Measurements from ENCODE around the gene HOXD4. TPM values are rescaled to one million over a fixed set of nuclear protein-coding genes. Genes with fewer than 3 reads are reported as not detected.

The HOXD4 gene
- total RNA-seq, 1 donor from 2014 or later = not detected

- Mint-ChIP-seq H3K27me3 (ENCODE audit: unreplicated experiment) (peaks cover 55% of the 10 kb centered on the region), H3K4me1 (ENCODE audit: low read depth, unreplicated experiment) (peaks cover 3% of the 10 kb centered on the region), H3K9me3 (ENCODE audit: unreplicated experiment) (peaks cover 10% of the 10 kb centered on the region), H3K27ac (ENCODE audit: unreplicated experiment) (no peak within 1 kb of the TSS), H3K4me3 (ENCODE audit: unreplicated experiment) (peak within 1 kb of the TSS; percentile 76), H3K36me3 (ENCODE audit: unreplicated experiment) (no peaks in the 10 kb centered on the region)
- TF ChIP-seq CTCF (IDR thresholded peaks at IDR 0.05; ENCODE audit: partially characterized antibody, unreplicated experiment) = no peak
- peak; percentile 57 for DNase-seq
Measured at GRCh38 chr2:176106581-176107539, 44.5 kb upstream of the HOXD4 start, which contains the start of gene HOXD11. TSS of gene HOXD11 (plus strand) at chr2:176107280. CDS start at chr2:176107356, 76 bp downstream.

- H3K27me3 Mint-ChIP-seq (ENCODE audit: unreplicated experiment) = peaks cover 47% of the 10 kb centered on the region
- H3K36me3 Mint-ChIP-seq (ENCODE audit: unreplicated experiment) = no peaks in the 10 kb centered on the region
- TF ChIP-seq CTCF (IDR thresholded peaks at IDR 0.05; ENCODE audit: partially characterized antibody, unreplicated experiment) = no peak
- H3K4me3 Mint-ChIP-seq (ENCODE audit: unreplicated experiment) = no peak overlapping the region
- no peak overlapping the region for H3K27ac Mint-ChIP-seq (ENCODE audit: unreplicated experiment)
- no peak for DNase-seq
- H3K9me3 Mint-ChIP-seq (ENCODE audit: unreplicated experiment) = peaks cover 10% of the 10 kb centered on the region
- peaks cover 3% of the 10 kb centered on the region for H3K4me1 Mint-ChIP-seq (ENCODE audit: low read depth, unreplicated experiment)
Measured at GRCh38 chr2:176107731-176108181, 43.6 kb upstream of the HOXD4 start.

- peak; percentile 22 for TF ChIP-seq CTCF (IDR thresholded peaks at IDR 0.05; ENCODE audit: partially characterized antibody, unreplicated experiment)
- peaks cover 4% of the 10 kb centered on the region for H3K36me3 Mint-ChIP-seq (ENCODE audit: unreplicated experiment)
- H3K4me1 Mint-ChIP-seq (ENCODE audit: low read depth, unreplicated experiment) = peaks cover 3% of the 10 kb centered on the region
- no peak for DNase-seq
- peaks cover 8% of the 10 kb centered on the region for H3K9me3 Mint-ChIP-seq (ENCODE audit: unreplicated experiment)
- peak overlapping the region; percentile 56 for H3K4me3 Mint-ChIP-seq (ENCODE audit: unreplicated experiment)
- peaks cover 47% of the 10 kb centered on the region for H3K27me3 Mint-ChIP-seq (ENCODE audit: unreplicated experiment)
- no peak overlapping the region for H3K27ac Mint-ChIP-seq (ENCODE audit: unreplicated experiment)
Measured at GRCh38 chr2:176109192-176109901, 42.0 kb upstream of the HOXD4 start.

- Mint-ChIP-seq H3K36me3 (ENCODE audit: unreplicated experiment) (peaks cover 4% of the 10 kb centered on the region), H3K27me3 (ENCODE audit: unreplicated experiment) (peaks cover 45% of the 10 kb centered on the region), H3K4me1 (ENCODE audit: low read depth, unreplicated experiment) (peaks cover 3% of the 10 kb centered on the region), H3K9me3 (ENCODE audit: unreplicated experiment) (peaks cover 8% of the 10 kb centered on the region), H3K27ac (ENCODE audit: unreplicated experiment) (no peak overlapping the region), H3K4me3 (ENCODE audit: unreplicated experiment) (no peak overlapping the region)
- no peak for DNase-seq
- TF ChIP-seq CTCF (IDR thresholded peaks at IDR 0.05; ENCODE audit: partially characterized antibody, unreplicated experiment) = no peak
Measured at GRCh38 chr2:176109946-176110345, 41.4 kb upstream of the HOXD4 start.

All from glutamatergic neuron (in vitro differentiated cells).